Activated T-cell treated with anti-CD3 and anti-CD28 coated beads, Interleukin-2, amount 50 U/mL, for 4 hours (primary cell): ENCODE results near the gene KRT12. TPM values are rescaled to one million over a fixed set of nuclear protein-coding genes. Genes with fewer than 3 reads are reported as not detected.

Experiments used
- ATAC-seq, 2 donors: fragments of 200-7000 bp; cut with Tn5 transposase; one replicate each; pipeline ENCODE4 v1.10.0; 2021
- DNase-seq: peaks from one replicate; pipeline ENCODE4 v3.0.0-alpha.2; 2020
- H3K27me3 Mint-ChIP-seq: one replicate; pipeline ENCODE4 v1.8.0; 2021; ENCODE audit warnings: low read depth, mixed read lengths
- H3K36me3 Mint-ChIP-seq: one replicate; pipeline ENCODE4 v1.8.0; 2022; ENCODE audit warnings: mixed read lengths; ENCODE audit not compliant: insufficient read depth
- H3K4me1 Mint-ChIP-seq: one replicate; pipeline ENCODE4 v1.8.0; 2021; ENCODE audit warnings: low read depth, mixed read lengths
- H3K4me3 Mint-ChIP-seq: one replicate; pipeline ENCODE4 v1.8.0; 2021; ENCODE audit warnings: mild to moderate bottlenecking, moderate library complexity, mixed read lengths
- H3K9me3 Mint-ChIP-seq: one replicate; pipeline ENCODE4 v1.8.0; 2021; ENCODE audit warnings: mixed read lengths
- total RNA-seq, 3 donors: library from RNA; stranded (reverse); gene quantifications; one replicate each; pipeline ENCODE4 v1.2.1, GENCODE V29; 2021

Gene KRT12
- total RNA-seq, 3 donors from 2014 or later: not detected

GRCh38 chr17:40841246-40841645 lies 25.8 kb downstream of the KRT12 start:
- no peaks in the 10 kb centered on the region for H3K36me3 Mint-ChIP-seq
- peaks cover 33% of the 10 kb centered on the region for H3K27me3 Mint-ChIP-seq
- H3K4me3 Mint-ChIP-seq: no peak overlapping the region
- DNase-seq (no peak), ATAC-seq (no peak)
- no peaks in the 10 kb centered on the region for H3K9me3 Mint-ChIP-seq
- H3K4me1 Mint-ChIP-seq: no peaks in the 10 kb centered on the region

- H3K36me3 Mint-ChIP-seq: peaks cover 3% of the 10 kb centered on the region
- ATAC-seq (no peak), DNase-seq (no peak)
- no peak overlapping the region for H3K4me3 Mint-ChIP-seq
- peaks cover 19% of the 10 kb centered on the region for H3K27me3 Mint-ChIP-seq
- no peaks in the 10 kb centered on the region for H3K4me1 Mint-ChIP-seq
- no peaks in the 10 kb centered on the region for H3K9me3 Mint-ChIP-seq
These were observed 27.8 kb downstream of the KRT12 start for GRCh38 chr17:40839194-40839593.

GRCh38 chr17:40836020-40836419 lies 31.0 kb downstream of the KRT12 start:
- ATAC-seq (no peak), DNase-seq (no peak)
- Mint-ChIP-seq H3K4me1 (no peaks in the 10 kb centered on the region), H3K9me3 (no peaks in the 10 kb centered on the region), H3K27me3 (peaks cover 2% of the 10 kb centered on the region), H3K36me3 (peaks cover 3% of the 10 kb centered on the region), H3K4me3 (no peak overlapping the region)

GRCh38 chr17:40833882-40834281 lies 33.1 kb downstream of the KRT12 start:
- Mint-ChIP-seq H3K9me3 (no peaks in the 10 kb centered on the region), H3K4me1 (no peaks in the 10 kb centered on the region), H3K36me3 (peaks cover 8% of the 10 kb centered on the region), H3K4me3 (no peak overlapping the region), H3K27me3 (no peaks in the 10 kb centered on the region)
- no peak for ATAC-seq
- DNase-seq: no peak

- peaks cover 10% of the 10 kb centered on the region for H3K36me3 Mint-ChIP-seq
- DNase-seq (no peak), ATAC-seq (no peak)
- no peak overlapping the region for H3K4me3 Mint-ChIP-seq
- no peaks in the 10 kb centered on the region for H3K9me3 Mint-ChIP-seq
- no peaks in the 10 kb centered on the region for H3K27me3 Mint-ChIP-seq
- H3K4me1 Mint-ChIP-seq: peaks cover 3% of the 10 kb centered on the region
These were observed 34.2 kb downstream of the KRT12 start for GRCh38 chr17:40832840-40833239.

GRCh38 chr17:40830085-40830776 lies 36.8 kb downstream of the KRT12 start:
- H3K9me3 Mint-ChIP-seq: no peaks in the 10 kb centered on the region

GRCh38 chr17:40828454-40829044 lies 38.5 kb downstream of the KRT12 start:
- no peak overlapping the region for H3K4me3 Mint-ChIP-seq
- H3K9me3 Mint-ChIP-seq: no peaks in the 10 kb centered on the region
- H3K36me3 Mint-ChIP-seq: peaks cover 15% of the 10 kb centered on the region
- no peak for ATAC-seq
- no peak for DNase-seq
- H3K4me1 Mint-ChIP-seq: peaks cover 6% of the 10 kb centered on the region
- H3K27me3 Mint-ChIP-seq: peaks cover 14% of the 10 kb centered on the region

More at GRCh38 chr17:40830085-40830776, 36.8 kb downstream of the KRT12 start:
- no peak for DNase-seq
- no peak for ATAC-seq
- Mint-ChIP-seq H3K36me3 (peaks cover 13% of the 10 kb centered on the region), H3K27me3 (peaks cover 7% of the 10 kb centered on the region), H3K4me1 (peaks cover 6% of the 10 kb centered on the region), H3K4me3 (no peak overlapping the region)

GRCh38 chr17:40827746-40828453 lies 39.1 kb downstream of the KRT12 start:
- Mint-ChIP-seq H3K27me3 (peaks cover 14% of the 10 kb centered on the region), H3K4me1 (peaks cover 6% of the 10 kb centered on the region), H3K9me3 (no peaks in the 10 kb centered on the region), H3K4me3 (no peak overlapping the region), H3K36me3 (peaks cover 15% of the 10 kb centered on the region)
- ATAC-seq (peak; percentile 79 to 86), DNase-seq (no peak)

GRCh38 chr17:40825599-40825998 lies 41.4 kb downstream of the KRT12 start:
- Mint-ChIP-seq H3K4me3 (no peak overlapping the region), H3K27me3 (peaks cover 14% of the 10 kb centered on the region), H3K9me3 (no peaks in the 10 kb centered on the region), H3K4me1 (peaks cover 6% of the 10 kb centered on the region), H3K36me3 (peaks cover 20% of the 10 kb centered on the region)
- ATAC-seq: no peak
- DNase-seq: no peak

GRCh38 chr17:40824015-40824832 lies 42.8 kb downstream of the KRT12 start:
- H3K4me1 Mint-ChIP-seq: peaks cover 17% of the 10 kb centered on the region
- peaks cover 14% of the 10 kb centered on the region for H3K27me3 Mint-ChIP-seq
- H3K9me3 Mint-ChIP-seq: no peaks in the 10 kb centered on the region
- H3K4me3 Mint-ChIP-seq: no peak overlapping the region
- H3K36me3 Mint-ChIP-seq: peaks cover 15% of the 10 kb centered on the region
- DNase-seq (no peak), ATAC-seq (no peak)

- DNase-seq: no peak
- Mint-ChIP-seq H3K36me3 (peaks cover 23% of the 10 kb centered on the region), H3K9me3 (no peaks in the 10 kb centered on the region), H3K27me3 (peaks cover 14% of the 10 kb centered on the region), H3K4me1 (peaks cover 23% of the 10 kb centered on the region), H3K4me3 (no peak within 1 kb of the TSS)
- ATAC-seq: no peak
These were observed 44.8 kb downstream of the KRT12 start, which contains the start of gene KRT10 for GRCh38 chr17:40822132-40822812. Gene KRT10, minus strand, starts transcription at chr17:40822614. Its CDS starts 29 bp downstream, at chr17:40822585.

GRCh38 chr17:40821536-40821935 lies 45.5 kb downstream of the KRT12 start:
- DNase-seq: no peak
- Mint-ChIP-seq H3K27me3 (peaks cover 13% of the 10 kb centered on the region), H3K4me1 (peaks cover 23% of the 10 kb centered on the region), H3K9me3 (no peaks in the 10 kb centered on the region), H3K36me3 (peaks cover 30% of the 10 kb centered on the region), H3K4me3 (no peak overlapping the region)
- no peak for ATAC-seq

- H3K36me3 Mint-ChIP-seq: peaks cover 31% of the 10 kb centered on the region
- H3K4me1 Mint-ChIP-seq: peaks cover 23% of the 10 kb centered on the region
- H3K9me3 Mint-ChIP-seq: no peaks in the 10 kb centered on the region
- H3K4me3 Mint-ChIP-seq: peak overlapping the region; percentile 78
- DNase-seq: no peak
- no peak for ATAC-seq
- peaks cover 7% of the 10 kb centered on the region for H3K27me3 Mint-ChIP-seq
These were observed 46.7 kb downstream of the KRT12 start for GRCh38 chr17:40820228-40820838.
